Activated naive CD4-positive, alpha-beta T cell treated with Interleukin-2 at 50 U/mL for 16 hours (primary cell): Measurements from ENCODE around the gene CUX1.
"Not testable (repeated sequence)": the region's sequence is repeated elsewhere in the genome, so short reads cannot be mapped to it uniquely, and the experiment has no call there.

Experiments
- DNase-seq: peaks from one replicate; pipeline ENCODE4 v3.0.0-alpha.2; 2020

The CUX1 gene

GRCh38 chr7:102051736-102052135 lies 234.3 kb downstream of the CUX1 start:
- DNase-seq: not testable (repeated sequence)

- DNase-seq: no peak
Observed at GRCh38 chr7:102054158-102054557, 236.7 kb downstream of the CUX1 start.

GRCh38 chr7:102055181-102055976 lies 238.0 kb downstream of the CUX1 start:
- no peak for DNase-seq

- DNase-seq: no peak
Observed at GRCh38 chr7:102059524-102059923, 242.1 kb downstream of the CUX1 start.

- DNase-seq: no peak
Observed at GRCh38 chr7:102061354-102061945, 244.0 kb downstream of the CUX1 start.

- DNase-seq: no peak
Observed at GRCh38 chr7:102061981-102062390, 244.6 kb downstream of the CUX1 start.

GRCh38 chr7:102063690-102064180 lies 246.3 kb downstream of the CUX1 start:
- DNase-seq: no peak

- DNase-seq: no peak
Observed at GRCh38 chr7:102064361-102065025, 247.1 kb downstream of the CUX1 start.

GRCh38 chr7:102065226-102065625 lies 247.8 kb downstream of the CUX1 start:
- DNase-seq: no peak

GRCh38 chr7:102066476-102066875 lies 249.1 kb downstream of the CUX1 start:
- no peak for DNase-seq

GRCh38 chr7:102068846-102069245 lies 251.4 kb downstream of the CUX1 start:
- no peak for DNase-seq

- DNase-seq: no peak
Observed at GRCh38 chr7:102069931-102070629, 252.7 kb downstream of the CUX1 start.

- no peak for DNase-seq
Observed at GRCh38 chr7:102072003-102072402, 254.6 kb downstream of the CUX1 start.

- no peak for DNase-seq
Observed at GRCh38 chr7:102072636-102073209, 255.3 kb downstream of the CUX1 start.

- no peak for DNase-seq
Observed at GRCh38 chr7:102073931-102074880, 256.8 kb downstream of the CUX1 start.

- no peak for DNase-seq
Observed at GRCh38 chr7:102075126-102075525, 257.7 kb downstream of the CUX1 start.

GRCh38 chr7:102075553-102076135 lies 258.2 kb downstream of the CUX1 start:
- no peak for DNase-seq

GRCh38 chr7:102077081-102077480 lies 259.7 kb downstream of the CUX1 start:
- no peak for DNase-seq

GRCh38 chr7:102079140-102080018 lies 262.0 kb downstream of the CUX1 start:
- no peak for DNase-seq

- DNase-seq: no peak
Observed at GRCh38 chr7:102080019-102080433, 262.6 kb downstream of the CUX1 start.
